ENCODE data around the gene IL3RA.
"Not testable (repeated sequence)": the region's sequence is repeated elsewhere in the genome, so short reads cannot be mapped to it uniquely, and the experiment has no call there.

IL3RA gene

DNA sequence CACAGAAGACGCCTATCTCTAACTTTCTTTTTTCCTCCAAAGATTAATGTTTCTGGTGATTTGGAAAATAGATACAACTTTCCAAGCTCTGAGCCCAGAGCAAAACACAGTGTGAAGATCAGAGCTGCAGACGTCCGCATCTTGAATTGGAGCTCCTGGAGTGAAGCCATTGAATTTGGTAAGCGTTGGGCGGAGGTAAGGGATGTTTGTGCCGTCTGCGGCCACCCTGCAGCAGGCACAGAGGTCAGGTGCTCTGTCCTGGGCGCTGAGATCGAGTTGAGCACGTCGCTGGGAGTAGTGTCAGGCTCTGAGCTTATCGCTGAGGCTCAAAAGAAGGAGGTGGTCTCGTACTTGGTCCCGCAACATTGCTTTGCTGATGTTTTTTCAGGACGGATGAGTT is 36.1 kb upstream of the IL3RA start:
- TF ChIP-seq, protein P1, sequence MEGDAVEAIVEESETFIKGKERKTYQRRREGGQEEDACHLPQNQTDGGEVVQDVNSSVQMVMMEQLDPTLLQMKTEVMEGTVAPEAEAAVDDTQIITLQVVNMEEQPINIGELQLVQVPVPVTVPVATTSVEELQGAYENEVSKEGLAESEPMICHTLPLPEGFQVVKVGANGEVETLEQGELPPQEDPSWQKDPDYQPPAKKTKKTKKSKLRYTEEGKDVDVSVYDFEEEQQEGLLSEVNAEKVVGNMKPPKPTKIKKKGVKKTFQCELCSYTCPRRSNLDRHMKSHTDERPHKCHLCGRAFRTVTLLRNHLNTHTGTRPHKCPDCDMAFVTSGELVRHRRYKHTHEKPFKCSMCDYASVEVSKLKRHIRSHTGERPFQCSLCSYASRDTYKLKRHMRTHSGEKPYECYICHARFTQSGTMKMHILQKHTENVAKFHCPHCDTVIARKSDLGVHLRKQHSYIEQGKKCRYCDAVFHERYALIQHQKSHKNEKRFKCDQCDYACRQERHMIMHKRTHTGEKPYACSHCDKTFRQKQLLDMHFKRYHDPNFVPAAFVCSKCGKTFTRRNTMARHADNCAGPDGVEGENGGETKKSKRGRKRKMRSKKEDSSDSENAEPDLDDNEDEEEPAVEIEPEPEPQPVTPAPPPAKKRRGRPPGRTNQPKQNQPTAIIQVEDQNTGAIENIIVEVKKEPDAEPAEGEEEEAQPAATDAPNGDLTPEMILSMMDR (IDR thresholded peaks at IDR 0.05; ENCODE audit: control insufficient read depth, extremely low read depth, insufficient read depth): no peak
- no peak overlapping the region for H3K4me3 ChIP-seq (ENCODE audit: low read depth, low read length)
- DNase-seq (ENCODE audit: low read depth): no peak

DNA sequence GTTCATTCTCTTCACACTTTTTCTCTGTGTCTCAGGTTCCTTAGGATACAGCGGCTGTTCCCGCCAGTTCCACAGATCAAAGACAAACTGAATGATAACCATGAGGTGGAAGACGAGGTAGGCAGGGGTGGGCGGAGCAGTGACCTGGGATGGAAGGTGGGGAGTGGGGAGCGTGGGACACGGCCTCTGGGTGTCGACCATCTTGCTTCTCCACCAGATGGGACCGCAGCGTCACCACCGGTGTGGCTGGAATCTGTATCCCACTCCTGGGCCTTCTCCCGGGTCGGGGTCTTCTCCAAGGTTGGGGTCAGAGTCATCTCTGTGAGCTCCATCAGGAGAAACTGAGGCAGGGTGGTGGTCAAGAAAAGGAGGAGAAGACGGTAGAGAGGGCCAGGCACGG is 31.2 kb upstream of the IL3RA start:
- TF ChIP-seq, protein P1 (IDR thresholded peaks at IDR 0.05; ENCODE audit: control insufficient read depth, extremely low read depth, insufficient read depth): no peak
- DNase-seq (ENCODE audit: low read depth): no peak
- no peak overlapping the region for H3K4me3 ChIP-seq (ENCODE audit: low read depth, low read length)

DNA sequence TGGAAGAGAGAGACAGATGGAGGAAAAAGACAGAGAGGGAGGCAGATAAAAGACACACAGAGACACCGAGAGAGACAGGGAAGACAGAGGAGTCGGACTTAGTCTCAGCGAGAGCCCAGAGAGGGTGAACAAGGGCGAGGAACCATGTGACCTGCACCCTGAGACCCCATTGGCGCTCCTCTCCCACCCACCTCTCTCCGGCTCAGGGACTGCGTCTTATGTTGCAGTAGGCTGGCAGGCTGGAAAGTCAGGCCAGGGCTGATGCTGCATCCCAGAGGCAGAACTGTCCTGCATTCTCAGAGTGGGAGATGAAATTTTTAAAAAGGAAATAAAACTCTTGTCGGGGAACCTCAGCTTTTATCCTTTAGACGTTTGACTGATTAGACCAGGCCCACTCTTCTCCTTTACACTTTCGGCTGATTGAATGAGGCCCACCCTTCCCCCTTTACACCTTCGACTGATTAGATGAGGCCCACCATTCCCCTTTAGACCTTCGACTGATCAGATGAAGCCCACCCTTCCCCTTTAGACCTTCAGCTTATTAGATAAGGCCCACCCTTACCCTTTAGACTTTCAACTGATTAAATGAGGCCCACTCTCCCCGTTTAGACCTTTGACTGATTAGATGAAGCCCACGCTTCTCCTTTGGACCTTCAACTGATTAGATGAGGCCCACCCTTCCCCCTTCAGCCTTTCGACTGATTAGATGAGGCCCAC is 29.5 kb upstream of the IL3RA start:
- no peak for DNase-seq (ENCODE audit: low read depth)
- TF ChIP-seq, protein P1 (IDR thresholded peaks at IDR 0.05; ENCODE audit: control insufficient read depth, extremely low read depth, insufficient read depth): no peak
- H3K4me3 ChIP-seq (ENCODE audit: low read depth, low read length): no peak overlapping the region

DNA sequence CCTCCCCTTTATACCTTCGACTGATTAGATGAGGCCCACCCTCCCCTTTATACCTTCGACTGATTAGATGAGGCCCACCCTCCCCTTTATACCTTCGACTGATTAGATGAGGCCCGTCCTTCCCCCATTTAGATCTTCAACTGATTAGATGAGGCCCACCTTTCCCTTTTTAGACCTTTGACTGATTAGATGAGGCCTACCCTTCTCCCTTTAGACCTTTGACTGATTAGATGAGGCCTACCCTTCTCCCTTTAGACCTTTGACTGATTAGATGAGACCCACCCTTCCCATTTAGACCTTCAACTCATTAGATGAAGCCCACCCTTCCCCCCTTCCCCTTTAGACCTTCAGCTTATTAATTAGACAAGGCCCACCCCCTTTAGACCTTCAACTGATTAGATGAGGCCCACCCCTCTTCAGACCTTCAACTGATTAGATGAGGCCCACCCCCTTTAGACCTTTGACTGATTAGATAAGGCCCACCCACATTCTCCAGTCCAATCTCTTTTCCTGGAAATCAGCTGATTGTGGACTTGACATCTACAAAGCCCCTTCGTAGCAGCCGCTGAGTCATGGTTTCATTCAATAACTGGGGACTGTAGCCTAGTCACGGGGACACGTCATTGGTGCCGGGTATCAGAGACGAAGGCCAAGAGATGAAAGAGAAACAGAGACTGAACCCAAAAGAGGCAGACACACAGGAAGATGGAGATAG is 28.8 kb upstream of the IL3RA start:
- TF ChIP-seq, protein P1 (IDR thresholded peaks at IDR 0.05; ENCODE audit: control insufficient read depth, extremely low read depth, insufficient read depth): no peak
- no peak for DNase-seq (ENCODE audit: low read depth)
- H3K4me3 ChIP-seq (ENCODE audit: low read depth, low read length): no peak overlapping the region

DNA sequence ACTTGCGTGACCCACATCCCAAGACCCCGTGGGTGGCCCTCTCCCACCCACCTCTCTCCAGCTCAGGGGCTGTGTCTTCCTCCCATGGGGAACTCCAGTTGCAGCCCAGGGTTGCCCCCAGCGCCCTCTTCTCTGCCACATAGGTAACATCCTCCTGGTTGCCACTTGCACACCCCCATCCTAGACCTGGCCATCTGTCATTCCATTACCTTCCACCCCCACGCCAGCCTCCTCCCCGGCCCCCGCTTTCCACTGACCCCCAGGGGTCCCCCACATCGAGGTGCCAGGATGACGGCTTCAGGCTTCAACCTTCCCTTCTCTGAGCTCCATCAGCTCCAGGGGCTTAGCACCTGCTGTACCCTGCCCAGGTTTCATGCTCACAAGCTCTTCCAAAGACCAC is 28.1 kb upstream of the IL3RA start:
- TF ChIP-seq, protein P1 (IDR thresholded peaks at IDR 0.05; ENCODE audit: control insufficient read depth, extremely low read depth, insufficient read depth): no peak
- H3K4me3 ChIP-seq (ENCODE audit: low read depth, low read length): no peak overlapping the region
- DNase-seq (ENCODE audit: low read depth): no peak

DNA sequence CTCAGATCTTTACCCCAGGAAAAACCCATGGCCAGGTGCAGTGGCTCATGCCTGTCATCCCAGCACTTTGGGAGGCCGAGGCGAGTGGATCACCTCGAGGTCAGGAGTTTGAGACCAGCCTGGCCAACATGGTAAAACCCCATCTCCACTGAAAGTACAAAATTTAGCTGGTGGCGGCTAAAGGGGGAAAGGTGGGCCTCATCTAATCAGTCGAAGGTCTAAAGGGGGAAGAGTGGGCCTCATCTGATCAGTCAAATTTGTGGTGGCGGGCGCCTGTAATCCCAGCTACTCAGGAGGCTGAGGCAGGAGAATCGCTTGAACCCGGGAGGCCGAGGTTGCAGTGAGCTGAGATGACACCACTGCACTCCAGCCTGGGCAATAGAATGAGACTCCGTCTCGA is 27.7 kb upstream of the IL3RA start:
- DNase-seq (ENCODE audit: low read depth); H3K4me3 ChIP-seq (ENCODE audit: low read depth, low read length): not testable (repeated sequence)

DNA sequence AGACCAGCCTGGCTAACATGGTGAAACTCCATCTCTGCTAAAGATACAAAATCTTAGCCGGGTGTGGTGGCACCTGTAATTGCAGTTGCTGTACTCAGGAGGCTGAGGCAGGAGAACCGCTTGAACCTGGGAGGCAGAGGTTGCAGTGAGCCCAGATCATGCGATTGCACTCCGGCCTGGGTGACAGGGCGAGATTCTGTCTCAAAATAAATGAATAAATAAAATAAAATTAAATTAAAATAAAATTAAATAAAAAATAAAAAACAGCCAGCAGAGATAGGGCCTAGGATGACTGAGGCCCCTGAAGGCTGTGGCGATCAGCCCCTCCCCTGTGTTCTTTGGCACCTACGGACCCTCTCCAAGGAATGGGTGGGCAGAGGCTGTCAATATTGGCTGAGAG is 22.8 kb upstream of the IL3RA start:
- TF ChIP-seq, protein P1 (IDR thresholded peaks at IDR 0.05; ENCODE audit: control insufficient read depth, extremely low read depth, insufficient read depth): no peak
- DNase-seq (ENCODE audit: low read depth): no peak
- H3K4me3 ChIP-seq (ENCODE audit: low read depth, low read length): no peak overlapping the region

Measured in LNCaP clone FGC (cell line).